HUES48 (cell line): Measurements from ENCODE around the gene ZCCHC14.

Experiments
- H3K27ac ChIP-seq: one replicate; pipeline ENCODE4 v1.7.0; 2013; ENCODE audit warnings: low read depth, low read length, inconsistent platforms
- H3K27me3 ChIP-seq: 2 replicates; pipeline ENCODE4 v1.6.1; 2013; ENCODE audit warnings: mild to moderate bottlenecking, low read length; ENCODE audit not compliant: control insufficient read depth, insufficient read depth
- H3K36me3 ChIP-seq: 2 replicates; pipeline ENCODE4 v1.6.1; 2013; ENCODE audit warnings: low read length; ENCODE audit not compliant: control insufficient read depth, insufficient read depth
- H3K4me1 ChIP-seq: 2 replicates; pipeline ENCODE4 v1.6.1; 2013; ENCODE audit warnings: mild to moderate bottlenecking, low read length; ENCODE audit not compliant: control insufficient read depth, insufficient read depth
- H3K4me3 ChIP-seq: 2 replicates; pipeline ENCODE4 v1.5.1; 2013; ENCODE audit warnings: mild to moderate bottlenecking, low read depth, low read length
- H3K9ac ChIP-seq: 2 replicates; pipeline ENCODE4 v1.6.1; 2013; ENCODE audit warnings: mild to moderate bottlenecking, low read depth, low read length, moderate library complexity
- H3K9me3 ChIP-seq: 2 replicates; pipeline ENCODE4 v1.6.1; 2013; ENCODE audit warnings: low read length; ENCODE audit not compliant: control insufficient read depth, insufficient read depth

The ZCCHC14 gene

DNA sequence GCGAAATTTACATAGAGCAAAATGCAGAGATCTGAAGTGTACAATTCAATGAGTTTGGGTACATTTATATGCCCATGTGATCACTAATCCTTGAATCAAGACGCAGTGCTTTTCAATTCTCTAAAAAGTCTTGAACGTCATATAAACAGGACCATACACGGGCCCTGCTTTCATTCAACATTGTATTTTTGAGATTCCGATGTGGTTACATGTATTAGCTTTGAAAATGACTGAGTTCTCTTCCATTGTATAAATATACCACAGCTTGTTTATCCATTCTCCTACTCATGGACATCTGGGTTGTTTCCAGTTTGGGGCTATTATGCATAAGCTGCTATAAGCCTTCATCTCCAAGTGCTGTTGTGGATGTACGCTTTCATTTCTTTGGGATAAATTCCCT, 45.5 kb downstream of the ZCCHC14 start:
- Histone ChIP-seq H3K4me1 (no peaks in the 10 kb centered on the region), H3K9ac (no peak overlapping the region), H3K9me3 (0 out of 2 replicates have a peak, but pooled peaks cover 2% of the 10 kb centered on the region), H3K27me3 (no peaks in the 10 kb centered on the region), H3K36me3 (peaks cover 43% of the 10 kb centered on the region), H3K27ac (no peak overlapping the region), H3K4me3 (no peak overlapping the region)

DNA sequence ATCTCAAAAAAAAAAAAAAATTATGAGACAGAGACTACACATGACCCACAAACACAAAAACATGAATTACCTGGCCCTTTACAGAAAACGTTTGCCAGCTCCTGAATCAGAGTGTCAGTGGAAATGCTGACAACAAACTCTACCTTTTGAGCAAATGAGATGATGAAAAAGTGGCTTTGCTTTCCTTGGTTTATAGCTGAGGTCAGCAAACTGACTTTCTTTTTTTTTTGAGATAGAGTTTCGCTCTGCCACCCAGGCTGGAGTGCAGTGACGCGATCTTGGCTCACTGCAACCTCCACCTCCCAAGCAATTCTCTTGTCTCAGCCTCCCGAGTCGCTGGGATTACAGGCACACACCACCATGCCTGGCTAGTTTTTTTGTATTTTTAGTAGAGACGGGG, 46.3 kb downstream of the ZCCHC14 start:
- 0 out of 2 replicates have a peak, but pooled peaks cover 2% of the 10 kb centered on the region for H3K9me3 ChIP-seq
- H3K27ac ChIP-seq = no peak overlapping the region
- H3K4me3 ChIP-seq = no peak overlapping the region
- peaks cover 37% of the 10 kb centered on the region for H3K36me3 ChIP-seq
- no peaks in the 10 kb centered on the region for H3K27me3 ChIP-seq
- no peak overlapping the region for H3K9ac ChIP-seq
- no peaks in the 10 kb centered on the region for H3K4me1 ChIP-seq

DNA sequence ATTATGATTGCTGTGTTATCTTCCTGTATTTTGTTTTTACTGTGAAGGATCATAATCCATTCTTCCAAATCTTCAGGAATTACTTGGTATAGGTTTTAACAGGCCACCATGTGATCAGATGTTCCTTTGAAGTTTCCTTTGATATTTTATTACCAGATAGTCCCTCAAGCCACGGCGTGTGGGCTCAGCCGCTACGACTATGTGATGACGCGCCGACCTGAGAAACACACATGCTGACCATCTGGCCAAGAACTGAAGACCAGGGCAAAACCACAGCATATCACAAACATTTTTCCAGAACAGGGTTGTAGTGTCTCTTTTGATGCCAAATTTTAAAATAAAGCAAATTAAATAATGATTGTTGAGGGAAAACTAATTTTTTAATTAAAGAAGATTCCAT, 47.3 kb downstream of the ZCCHC14 start:
- Histone ChIP-seq H3K27me3 (no peaks in the 10 kb centered on the region), H3K9ac (no peak overlapping the region), H3K36me3 (peaks cover 37% of the 10 kb centered on the region), H3K27ac (no peak overlapping the region), H3K9me3 (0 out of 2 replicates have a peak, but pooled peaks cover 2% of the 10 kb centered on the region), H3K4me3 (no peak overlapping the region), H3K4me1 (no peaks in the 10 kb centered on the region)

- no peak overlapping the region for H3K27ac ChIP-seq
- no peak overlapping the region for H3K4me3 ChIP-seq
- H3K27me3 ChIP-seq = no peaks in the 10 kb centered on the region
- H3K9me3 ChIP-seq = 0 out of 2 replicates have a peak, but pooled peaks cover 2% of the 10 kb centered on the region
- no peak overlapping the region for H3K9ac ChIP-seq
- peaks cover 33% of the 10 kb centered on the region for H3K36me3 ChIP-seq
- no peaks in the 10 kb centered on the region for H3K4me1 ChIP-seq
These were observed 48.9 kb downstream of the ZCCHC14 start for GRCh38 chr16:87443964-87444363.

- peaks cover 26% of the 10 kb centered on the region for H3K36me3 ChIP-seq
- 0 out of 2 replicates have a peak, but pooled peaks cover 2% of the 10 kb centered on the region for H3K9me3 ChIP-seq
- H3K9ac ChIP-seq = no peak overlapping the region
- no peaks in the 10 kb centered on the region for H3K27me3 ChIP-seq
- no peak overlapping the region for H3K4me3 ChIP-seq
- no peak overlapping the region for H3K27ac ChIP-seq
- no peaks in the 10 kb centered on the region for H3K4me1 ChIP-seq
These were observed 49.8 kb downstream of the ZCCHC14 start for GRCh38 chr16:87443016-87443415.

DNA sequence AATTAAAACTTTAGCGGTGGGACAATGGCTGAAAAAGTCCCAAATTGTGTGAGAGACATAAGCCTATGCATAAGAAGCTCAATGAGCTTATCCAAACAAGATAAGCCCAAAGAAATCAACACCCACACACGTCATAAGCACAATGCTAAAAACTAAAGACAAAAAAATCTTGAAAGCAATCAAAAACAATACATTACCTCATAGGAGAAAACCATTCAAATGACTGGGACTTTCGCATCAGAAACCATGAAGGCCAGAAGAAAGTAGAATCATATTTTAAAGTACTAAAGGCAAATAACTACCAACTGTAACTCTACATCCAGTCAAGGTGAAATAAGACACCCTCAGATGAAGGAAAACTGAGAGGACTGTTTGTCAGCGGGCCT, 50.2 kb downstream of the ZCCHC14 start:
- Histone ChIP-seq H3K27me3 (no peaks in the 10 kb centered on the region), H3K27ac (no peak overlapping the region), H3K4me1 (no peaks in the 10 kb centered on the region), H3K4me3 (no peak overlapping the region), H3K36me3 (peaks cover 21% of the 10 kb centered on the region), H3K9ac (no peak overlapping the region), H3K9me3 (0 out of 2 replicates have a peak, but pooled peaks cover 2% of the 10 kb centered on the region)

DNA sequence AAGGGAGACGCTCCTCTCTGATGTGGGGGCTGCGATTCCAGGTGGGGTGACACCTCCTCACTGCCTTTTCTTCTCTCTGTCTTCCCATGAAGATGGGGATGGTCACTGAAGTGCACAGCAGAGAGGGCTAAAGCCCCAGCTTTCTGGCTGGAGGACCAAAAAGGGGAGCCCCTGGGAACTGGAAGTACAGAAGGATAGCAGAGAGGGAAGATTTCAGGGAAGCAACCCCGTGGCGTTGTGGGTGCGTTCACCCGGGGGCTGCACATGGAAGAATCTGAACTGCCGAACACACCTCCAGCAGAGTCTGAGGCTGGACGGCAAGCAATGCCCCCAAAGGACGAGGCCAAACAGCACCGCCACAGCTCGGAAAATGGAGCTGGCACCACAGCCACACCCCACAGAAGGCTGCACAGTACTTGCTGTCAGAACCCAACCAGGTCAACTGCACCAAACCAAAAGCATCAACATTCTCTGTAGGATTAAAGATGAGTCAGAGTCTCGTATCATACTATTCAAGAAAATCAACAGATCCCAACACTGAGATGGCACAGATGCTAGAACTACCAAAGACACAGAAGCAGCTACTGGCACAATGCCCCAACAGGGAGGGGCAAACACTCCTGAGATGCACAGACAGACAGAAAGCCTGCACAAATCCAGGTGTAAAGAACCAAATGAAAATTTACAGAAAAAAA, 50.8 kb downstream of the ZCCHC14 start:
- Histone ChIP-seq H3K9ac (no peak overlapping the region), H3K4me1 (no peaks in the 10 kb centered on the region), H3K4me3 (no peak overlapping the region), H3K9me3 (0 out of 2 replicates have a peak, but pooled peaks cover 2% of the 10 kb centered on the region), H3K27me3 (no peaks in the 10 kb centered on the region), H3K36me3 (peaks cover 16% of the 10 kb centered on the region), H3K27ac (no peak overlapping the region)

- Histone ChIP-seq H3K9me3 (0 out of 2 replicates have a peak, but pooled peaks cover 2% of the 10 kb centered on the region), H3K4me1 (peaks cover 8% of the 10 kb centered on the region; the same call in 1 of the 2 replicates), H3K36me3 (peaks cover 4% of the 10 kb centered on the region; the same call in 1 of the 2 replicates), H3K9ac (no peak overlapping the region), H3K27ac (no peak overlapping the region), H3K27me3 (no peaks in the 10 kb centered on the region), H3K4me3 (no peak overlapping the region)
These were observed 52.9 kb downstream of the ZCCHC14 start for GRCh38 chr16:87439926-87440325.

DNA sequence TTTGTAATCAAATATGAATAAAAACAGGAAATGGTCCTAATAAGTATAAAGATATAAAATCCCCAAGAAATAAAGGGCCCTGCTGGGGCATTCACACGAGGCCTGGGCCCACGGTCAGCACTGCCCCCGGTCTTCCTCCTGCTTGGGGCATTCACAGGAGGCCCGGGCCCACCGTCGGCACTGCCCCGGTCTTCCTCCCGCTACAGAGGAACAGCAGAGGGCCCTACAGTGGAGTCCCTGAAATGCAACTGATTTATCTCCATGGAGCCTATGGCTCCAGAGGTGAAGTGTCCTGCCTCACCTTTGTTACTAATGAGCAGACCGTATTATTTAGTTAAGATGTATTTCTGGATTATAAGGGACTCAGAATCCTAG, 54.2 kb downstream of the ZCCHC14 start:
- Histone ChIP-seq H3K9me3 (no peaks in the 10 kb centered on the region), H3K27ac (no peak overlapping the region), H3K36me3 (no peaks in the 10 kb centered on the region), H3K9ac (no peak overlapping the region), H3K27me3 (no peaks in the 10 kb centered on the region), H3K4me1 (peaks cover 8% of the 10 kb centered on the region; the same call in 1 of the 2 replicates), H3K4me3 (no peak overlapping the region)

DNA sequence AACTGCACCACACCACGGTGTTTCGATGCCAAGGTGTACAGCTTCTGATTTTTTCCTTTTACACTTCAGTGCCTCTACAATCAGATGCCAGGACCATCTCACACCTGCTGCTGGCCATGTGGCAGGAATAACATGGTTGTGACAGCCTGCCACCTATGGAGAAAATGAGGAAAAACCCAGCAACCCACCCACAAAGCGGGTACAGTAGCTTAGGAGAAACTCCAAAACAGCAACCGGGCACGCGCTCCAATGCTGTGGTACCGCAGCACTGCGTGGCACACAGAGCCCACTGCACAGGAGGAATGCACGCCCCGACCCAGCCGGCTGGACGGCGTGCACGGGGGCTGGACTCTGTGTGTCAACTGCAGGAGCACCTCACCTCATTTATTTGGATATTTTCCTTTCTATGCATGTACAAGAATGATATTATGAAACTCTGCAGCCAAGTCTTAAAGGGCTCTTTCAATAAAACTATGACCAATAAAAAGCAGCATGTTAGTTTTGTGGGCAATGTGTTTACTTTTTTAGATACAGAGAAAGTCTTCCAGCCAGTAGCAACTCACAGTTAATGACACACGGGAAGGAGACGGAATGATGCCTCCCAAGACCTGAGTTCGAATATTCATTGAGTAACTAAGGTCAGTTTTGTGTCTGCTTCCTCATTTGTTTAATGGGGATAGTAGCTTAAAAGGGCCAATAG, 54.8 kb downstream of the ZCCHC14 start:
- Histone ChIP-seq H3K36me3 (no peaks in the 10 kb centered on the region), H3K4me3 (no peak overlapping the region), H3K9ac (no peak overlapping the region), H3K4me1 (peaks cover 8% of the 10 kb centered on the region; the same call in 1 of the 2 replicates), H3K9me3 (no peaks in the 10 kb centered on the region), H3K27ac (no peak overlapping the region), H3K27me3 (no peaks in the 10 kb centered on the region)

GRCh38 chr16:87437327-87437726, 55.5 kb downstream of the ZCCHC14 start:
- no peaks in the 10 kb centered on the region for H3K9me3 ChIP-seq
- 0 out of 2 replicates have a peak, but pooled peaks cover 1% of the 10 kb centered on the region for H3K36me3 ChIP-seq
- no peak overlapping the region for H3K27ac ChIP-seq
- H3K27me3 ChIP-seq = no peaks in the 10 kb centered on the region
- H3K4me3 ChIP-seq = no peak overlapping the region
- no peak overlapping the region for H3K9ac ChIP-seq
- H3K4me1 ChIP-seq = peaks cover 8% of the 10 kb centered on the region; the same call in 1 of the 2 replicates
